ENCODE data around the gene HIKESHI. TPM values are rescaled to one million over a fixed set of nuclear protein-coding genes. Genes with fewer than 3 reads are reported as not detected.

The HIKESHI gene
- total RNA-seq, 4 donors from 2014 or later = 2.2 to 18.7 (median 14.8) TPM

GRCh38 chr11:86314636-86315035 lies 12.6 kb downstream of the HIKESHI start:
- Histone ChIP-seq H3K9me3 (no peaks in the 10 kb centered on the region), H3K36me3 (peaks cover 0 to 8% (median 3%) of the 10 kb centered on the region in 4 donors), H3K27me3 (no peaks in the 10 kb centered on the region), H3K4me1 (peaks cover 0 to 4% (median 0%) of the 10 kb centered on the region in 4 donors), H3K27ac (no peak overlapping the region), H3K4me3 (no peak overlapping the region)
- no peak for DNase-seq
- in situ Hi-C loops (cut with MboI; ENCODE audit: low pct_ligation_motif_present in 1 of 4, low pct_unique_long_range_greater_than_20kb in 1 of 4, low sequenced_read_pairs in 3 of 4) = no loop called here
- intact Hi-C loops (cut with DNase I; ENCODE audit: low total_unique reads) = no loop called here
- WGBS, 2 donors (ENCODE audit: low coverage in 1 of 2) = 87 to 94% methylated on average over 2 of the region's 2 CpGs
- TF ChIP-seq EP300 (IDR thresholded peaks at IDR 0.05; ENCODE audit: low read depth) (no peak), POLR2AphosphoS5 (IDR thresholded peaks at IDR 0.05) (no peak), CTCF (IDR thresholded peaks at IDR 0.05) (no peak), POLR2A (IDR thresholded peaks at IDR 0.05) (no peak)

- H3K27me3 ChIP-seq = no peaks in the 10 kb centered on the region
- no peaks in the 10 kb centered on the region for H3K4me1 ChIP-seq
- 96 to 100% methylated on average over 5 to 6 of the region's 6 CpGs for WGBS, 2 donors (ENCODE audit: low coverage in 1 of 2)
- DNase-seq = no peak
- intact Hi-C loops (cut with DNase I; ENCODE audit: low total_unique reads) (no loop called here), in situ Hi-C loops (cut with MboI; ENCODE audit: low pct_ligation_motif_present in 1 of 4, low pct_unique_long_range_greater_than_20kb in 1 of 4, low sequenced_read_pairs in 3 of 4) (no loop called here)
- TF ChIP-seq POLR2A (IDR thresholded peaks at IDR 0.05) (no peak), EP300 (IDR thresholded peaks at IDR 0.05; ENCODE audit: low read depth) (no peak), POLR2AphosphoS5 (IDR thresholded peaks at IDR 0.05) (no peak)
- H3K4me3 ChIP-seq = no peak overlapping the region
- H3K36me3 ChIP-seq = peaks cover 0 to 15% (median 0%) of the 10 kb centered on the region in 4 donors
- no peak overlapping the region for H3K27ac ChIP-seq
- H3K9me3 ChIP-seq = no peaks in the 10 kb centered on the region
Observed at GRCh38 chr11:86335131-86335767, 33.2 kb downstream of the HIKESHI start.

GRCh38 chr11:86337227-86337626 lies 35.2 kb downstream of the HIKESHI start:
- intact Hi-C loops (cut with DNase I; ENCODE audit: low total_unique reads) = no loop called here
- no peaks in the 10 kb centered on the region for H3K27me3 ChIP-seq
- H3K9me3 ChIP-seq = no peaks in the 10 kb centered on the region
- peaks cover 0 to 15% (median 0%) of the 10 kb centered on the region in 4 donors for H3K36me3 ChIP-seq
- no peak for DNase-seq
- no peak overlapping the region for H3K27ac ChIP-seq
- TF ChIP-seq CTCF (IDR thresholded peaks at IDR 0.05) (no peak), POLR2A (IDR thresholded peaks at IDR 0.05) (no peak), EP300 (IDR thresholded peaks at IDR 0.05; ENCODE audit: low read depth) (no peak), POLR2AphosphoS5 (IDR thresholded peaks at IDR 0.05) (no peak)
- no peaks in the 10 kb centered on the region for H3K4me1 ChIP-seq
- in situ Hi-C loops (cut with MboI; ENCODE audit: low pct_ligation_motif_present in 1 of 4, low pct_unique_long_range_greater_than_20kb in 1 of 4, low sequenced_read_pairs in 3 of 4) = no loop called here
- WGBS, 2 donors (ENCODE audit: low coverage in 1 of 2) = 83 to 93% methylated on average over 2 of the region's 2 CpGs
- H3K4me3 ChIP-seq = no peak overlapping the region

GRCh38 chr11:86341382-86341781 lies 39.3 kb downstream of the HIKESHI start:
- Histone ChIP-seq H3K27ac (no peak overlapping the region), H3K27me3 (no peaks in the 10 kb centered on the region), H3K4me3 (no peak overlapping the region), H3K9me3 (no peaks in the 10 kb centered on the region), H3K4me1 (no peaks in the 10 kb centered on the region), H3K36me3 (peaks cover 0 to 15% (median 7%) of the 10 kb centered on the region in 4 donors)
- TF ChIP-seq POLR2A (IDR thresholded peaks at IDR 0.05) (no peak), EP300 (IDR thresholded peaks at IDR 0.05; ENCODE audit: low read depth) (no peak), CTCF (IDR thresholded peaks at IDR 0.05) (no peak)
- in situ Hi-C loops (cut with MboI; ENCODE audit: low pct_ligation_motif_present in 1 of 4, low pct_unique_long_range_greater_than_20kb in 1 of 4, low sequenced_read_pairs in 3 of 4) (no loop called here), intact Hi-C loops (cut with DNase I; ENCODE audit: low total_unique reads) (no loop called here)
- 91 to 100% methylated on average over 1 to 3 of the region's 3 CpGs for WGBS, 2 donors (ENCODE audit: low coverage in 1 of 2)
- no peak for DNase-seq

- DNase-seq = no peak
- H3K9me3 ChIP-seq = no peaks in the 10 kb centered on the region
- in situ Hi-C loops (cut with MboI; ENCODE audit: low pct_ligation_motif_present in 1 of 4, low pct_unique_long_range_greater_than_20kb in 1 of 4, low sequenced_read_pairs in 3 of 4) = no loop called here
- no peak overlapping the region for H3K4me3 ChIP-seq
- no peaks in the 10 kb centered on the region for H3K4me1 ChIP-seq
- WGBS, 2 donors (ENCODE audit: low coverage in 1 of 2) = 91 to 93% methylated on average over 3 of the region's 3 CpGs
- intact Hi-C loops (cut with DNase I; ENCODE audit: low total_unique reads) = no loop called here
- H3K27me3 ChIP-seq = no peaks in the 10 kb centered on the region
- peaks cover 0 to 16% (median 0%) of the 10 kb centered on the region in 4 donors for H3K36me3 ChIP-seq
- TF ChIP-seq EP300 (IDR thresholded peaks at IDR 0.05; ENCODE audit: low read depth) (no peak), CTCF (IDR thresholded peaks at IDR 0.05) (no peak)
- no peak overlapping the region for H3K27ac ChIP-seq
Observed at GRCh38 chr11:86346513-86346912, 44.5 kb downstream of the HIKESHI start.

Measured in transverse colon (tissue), 4 donors.